ENCODE measurements around the gene B3GAT3. TPM values are rescaled to one million over a fixed set of nuclear protein-coding genes. Genes with fewer than 3 reads are reported as not detected.

The B3GAT3 gene
- 35.5 and 50.5 TPM in 2 replicates for total RNA-seq

DNA sequence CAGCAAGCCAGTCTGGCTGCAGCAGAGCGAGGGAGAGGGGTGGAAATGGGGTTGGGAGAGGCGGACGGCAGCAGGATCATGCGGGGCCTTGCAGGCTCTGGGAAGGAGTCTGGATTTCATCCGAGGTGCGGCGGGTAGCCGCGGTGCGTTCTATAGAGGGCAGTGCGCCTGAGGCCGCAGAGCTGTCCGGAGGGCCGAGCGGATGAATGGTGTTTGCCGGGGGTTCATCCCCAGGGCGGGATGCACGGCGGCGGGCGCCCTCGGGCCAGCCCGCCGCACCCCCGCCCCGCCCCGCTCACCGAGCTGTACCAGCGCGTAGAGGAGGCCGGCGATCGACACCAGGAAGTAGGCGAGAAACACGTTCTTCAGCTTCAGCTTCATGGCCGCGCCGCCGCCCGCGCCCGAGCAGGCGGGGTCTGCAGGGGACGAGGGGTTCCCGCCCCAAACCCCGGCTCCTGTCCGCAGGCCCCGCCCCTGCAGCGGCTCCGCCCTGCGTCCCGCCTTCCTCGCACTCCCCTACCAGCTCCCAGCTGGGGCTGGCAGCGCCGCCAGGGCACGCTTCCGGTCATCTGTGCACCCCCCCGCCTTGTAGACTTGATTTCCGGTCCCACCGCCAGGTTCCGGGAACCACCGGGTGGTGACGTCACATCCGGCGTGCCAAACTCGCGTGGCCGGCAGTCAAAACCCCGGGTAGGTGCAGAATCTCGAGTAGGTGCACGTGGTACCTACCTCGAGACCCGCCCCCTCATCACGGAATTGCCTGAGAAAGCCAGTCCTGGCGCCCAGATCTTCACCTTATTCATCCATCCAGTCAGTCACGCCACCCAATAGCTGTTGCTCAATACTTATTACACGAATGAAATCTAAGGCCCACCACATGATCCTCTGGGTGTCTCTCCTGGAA lies at the start of gene B3GAT3:
Gene B3GAT3 (minus strand): TSS at position 420 of the 904 bp plus-strand sequence. CDS start 39 bp downstream, at position 381.

DNA sequence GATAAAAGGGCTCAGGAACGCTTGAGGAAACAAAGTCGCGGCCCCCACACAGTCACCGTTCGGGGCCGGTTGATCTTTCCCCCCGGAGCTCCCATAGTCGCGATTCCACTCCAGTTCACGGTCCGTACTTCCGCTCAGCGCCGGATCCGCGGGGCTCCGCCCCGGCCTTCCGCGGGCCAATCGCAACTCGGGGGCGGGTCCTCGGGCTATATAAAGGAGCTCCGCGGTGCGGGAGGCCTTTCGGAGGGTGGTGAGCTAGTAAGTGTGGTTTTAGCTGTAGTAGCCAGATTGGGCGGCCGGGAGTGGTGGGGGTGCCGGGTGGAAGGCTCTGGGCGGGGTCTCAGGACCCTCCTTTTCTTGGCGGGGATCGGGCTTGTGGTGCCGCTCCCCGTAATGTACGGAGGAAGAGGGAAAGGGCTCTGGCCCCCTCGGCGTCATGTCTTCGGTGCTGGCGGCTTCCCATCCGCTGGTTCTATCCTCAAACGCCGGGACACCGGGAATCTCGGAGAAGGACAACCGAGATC lies 43.4 kb upstream of the B3GAT3 start, which contains the start of the genes C11orf98 and CSKMT:
Gene C11orf98 (minus strand): TSS at position 136 of the 524 bp plus-strand sequence. CDS start 41 bp downstream, at position 95.
Gene CSKMT (plus strand): TSS at position 238 of the 524 bp plus-strand sequence. CDS start 568 bp downstream, outside the sequence.

DNA sequence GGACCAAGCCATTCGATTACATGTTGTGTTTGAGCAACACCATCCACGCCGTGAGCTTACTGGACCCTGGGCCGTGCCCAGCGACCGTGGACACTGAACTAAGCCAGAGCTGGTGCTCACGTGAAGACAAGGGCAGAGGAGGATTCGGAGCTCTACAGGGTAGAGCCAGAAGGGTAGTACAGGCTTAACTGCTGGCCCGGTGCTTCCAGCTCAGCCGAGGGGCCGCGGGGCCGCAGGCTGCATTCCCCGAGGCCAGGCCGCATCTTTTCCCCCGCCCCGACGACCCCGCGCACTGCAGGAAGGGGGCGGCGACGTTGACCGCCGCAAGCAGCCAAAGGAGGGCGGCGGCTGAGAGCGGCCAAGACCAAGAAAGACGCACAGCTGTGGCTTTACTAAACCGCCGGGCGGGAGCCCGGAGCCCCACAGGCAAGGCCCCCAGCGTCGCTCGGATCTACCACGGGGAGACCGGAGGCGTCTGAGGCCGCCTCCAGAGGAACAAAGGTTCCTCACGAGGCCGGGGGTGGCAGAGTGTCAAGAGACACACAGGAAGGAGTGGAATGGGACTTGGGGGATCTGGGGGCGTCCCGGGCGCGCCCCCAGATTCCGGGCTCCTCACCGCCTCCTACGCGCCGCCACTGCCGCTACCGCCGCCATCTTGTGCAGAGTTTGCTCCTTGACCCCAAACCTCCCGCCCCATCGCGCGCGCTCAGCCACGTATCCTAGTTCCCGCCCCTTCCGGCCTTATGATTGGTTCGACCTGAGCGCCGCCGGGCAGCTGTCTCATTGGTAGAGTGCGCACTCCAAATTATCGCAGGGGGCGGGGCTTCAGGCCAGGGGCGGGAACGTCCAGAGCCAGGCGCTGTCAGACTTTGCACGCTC lies 24.4 kb upstream of the B3GAT3 start, which contains the start of gene GANAB:
Gene GANAB (minus strand): TSS at position 668 of the 879 bp plus-strand sequence. CDS start 14 bp downstream, at position 654.

DNA sequence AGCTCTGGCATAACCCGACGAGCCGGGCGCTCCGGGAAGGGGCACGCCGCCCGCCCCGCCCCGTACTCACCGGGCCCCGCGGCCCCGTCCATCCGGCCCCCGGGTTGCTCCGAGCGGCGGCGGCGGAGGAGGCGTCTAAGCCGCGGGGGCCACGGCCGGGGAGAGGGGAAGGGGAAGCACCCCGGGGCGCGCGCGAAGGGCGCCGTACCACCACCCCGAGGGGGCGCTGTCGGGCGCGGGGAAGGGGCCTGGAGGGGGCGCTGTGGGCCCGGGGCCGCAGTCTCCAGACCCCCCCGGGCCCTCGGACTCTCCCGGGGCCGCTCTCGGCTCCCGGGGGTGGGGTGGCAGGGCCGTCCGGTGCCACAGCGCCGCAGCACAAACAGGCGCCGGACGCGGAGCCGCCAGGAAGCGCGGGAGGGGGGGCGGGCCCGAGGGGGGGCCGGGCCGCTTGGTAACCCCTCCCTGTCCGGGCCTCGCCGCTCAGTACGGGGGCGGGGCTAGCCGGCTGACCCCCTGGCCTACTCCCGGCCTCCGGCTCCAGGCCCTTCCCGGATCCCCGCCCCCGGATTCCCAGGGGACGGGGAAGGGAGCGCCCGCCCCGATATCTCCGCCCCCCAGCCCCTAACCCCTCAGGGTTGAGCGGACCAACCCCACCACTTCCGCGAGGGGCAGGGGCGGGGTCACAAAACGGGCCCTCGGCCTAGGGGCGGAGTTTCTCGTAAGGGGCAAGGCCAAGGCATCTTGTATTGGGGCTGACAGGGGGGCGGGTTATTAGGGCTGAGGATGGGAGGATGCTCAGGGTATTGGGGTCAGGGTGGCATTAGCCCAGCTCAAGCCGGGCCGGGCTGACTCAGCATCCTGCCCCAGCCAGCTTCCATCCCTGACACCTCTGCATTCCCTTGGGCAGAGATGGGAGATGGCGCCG lies 9.2 kb downstream of the B3GAT3 start, which contains the start of the genes EML3 and ROM1:
Gene EML3 (minus strand): TSS at position 410 of the 925 bp plus-strand sequence. CDS start 318 bp downstream, at position 92.
Gene ROM1 (plus strand): TSS at position 892 of the 925 bp plus-strand sequence. CDS start 25 bp downstream, at position 917.

DNA sequence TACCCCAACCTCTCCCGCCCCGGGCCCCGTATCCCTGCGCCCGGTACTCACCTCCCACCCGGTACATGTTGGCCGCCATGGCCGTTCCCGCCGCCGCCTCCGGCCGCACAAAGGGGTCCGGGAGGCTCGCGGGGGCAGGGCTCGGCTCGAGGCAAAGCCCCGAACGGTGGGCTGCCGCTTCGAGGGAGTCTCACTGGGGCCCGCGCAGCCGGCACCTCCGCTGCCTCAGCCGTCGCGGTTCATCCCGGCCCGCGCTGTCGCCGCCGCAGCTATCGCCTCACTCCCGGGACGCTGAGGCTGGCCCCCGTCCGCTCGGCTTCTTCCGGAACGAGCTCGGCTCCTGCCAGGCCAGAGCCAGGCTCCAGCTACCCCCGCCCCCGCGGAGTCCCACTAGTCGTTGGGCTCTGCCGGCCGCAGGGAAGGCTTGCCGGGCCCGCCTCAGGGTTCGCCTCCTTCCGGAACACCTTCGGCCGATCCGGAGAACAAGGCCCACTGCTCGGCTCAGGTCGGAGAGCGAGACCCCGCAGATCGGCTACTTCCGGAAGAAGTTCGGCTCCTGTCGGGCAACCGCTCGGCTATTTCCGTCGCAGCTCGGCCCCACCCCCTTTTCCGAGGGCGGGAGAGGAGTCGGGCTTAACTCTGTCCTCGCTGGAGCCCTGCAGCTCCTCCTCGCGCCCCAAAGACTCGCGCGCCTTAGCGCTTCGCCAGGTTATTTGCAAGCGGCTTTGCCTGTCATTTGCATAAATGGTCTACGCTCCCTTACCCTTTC lies 20.2 kb downstream of the B3GAT3 start, which contains the start of gene MTA2:
Gene MTA2 (minus strand): TSS at position 494 of the 769 bp plus-strand sequence. CDS start 415 bp downstream, at position 79.

DNA sequence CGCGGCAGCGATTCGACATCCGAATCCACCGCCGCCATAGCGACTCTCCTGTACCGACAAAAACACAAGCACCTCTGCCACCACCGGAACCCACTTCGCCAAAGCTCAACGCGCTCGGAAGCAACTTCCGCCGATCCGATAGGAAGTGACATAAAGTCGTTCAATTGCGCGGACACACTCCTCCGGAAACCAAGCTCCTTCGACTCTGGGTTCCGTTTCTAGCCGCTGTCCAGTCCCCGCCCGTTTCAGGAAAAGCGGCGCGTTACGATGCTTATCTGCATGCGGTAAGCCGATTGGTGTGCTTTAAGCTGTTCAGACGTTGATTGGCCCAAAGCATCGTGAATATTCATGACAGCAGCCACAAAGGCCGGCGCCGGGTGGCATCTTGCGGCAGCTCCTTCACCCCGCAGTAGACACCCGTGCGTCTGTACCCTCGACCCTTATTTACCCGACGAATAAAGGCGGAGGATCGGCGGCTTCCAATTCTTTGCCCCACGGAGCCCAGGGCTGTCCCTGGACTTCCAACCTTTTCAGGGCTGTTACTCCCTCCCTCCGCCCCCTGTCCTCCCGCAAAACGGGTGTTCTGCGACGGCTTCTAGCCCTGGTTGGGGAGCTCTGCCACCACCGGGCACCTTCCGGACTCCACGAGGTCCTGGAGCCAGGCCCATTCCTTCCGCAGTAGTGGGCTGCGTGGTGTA lies 30.2 kb downstream of the B3GAT3 start, which contains the start of gene TUT1:
Gene TUT1 (minus strand): TSS at position 76 of the 698 bp plus-strand sequence. CDS start 38 bp downstream, at position 38.

DNA sequence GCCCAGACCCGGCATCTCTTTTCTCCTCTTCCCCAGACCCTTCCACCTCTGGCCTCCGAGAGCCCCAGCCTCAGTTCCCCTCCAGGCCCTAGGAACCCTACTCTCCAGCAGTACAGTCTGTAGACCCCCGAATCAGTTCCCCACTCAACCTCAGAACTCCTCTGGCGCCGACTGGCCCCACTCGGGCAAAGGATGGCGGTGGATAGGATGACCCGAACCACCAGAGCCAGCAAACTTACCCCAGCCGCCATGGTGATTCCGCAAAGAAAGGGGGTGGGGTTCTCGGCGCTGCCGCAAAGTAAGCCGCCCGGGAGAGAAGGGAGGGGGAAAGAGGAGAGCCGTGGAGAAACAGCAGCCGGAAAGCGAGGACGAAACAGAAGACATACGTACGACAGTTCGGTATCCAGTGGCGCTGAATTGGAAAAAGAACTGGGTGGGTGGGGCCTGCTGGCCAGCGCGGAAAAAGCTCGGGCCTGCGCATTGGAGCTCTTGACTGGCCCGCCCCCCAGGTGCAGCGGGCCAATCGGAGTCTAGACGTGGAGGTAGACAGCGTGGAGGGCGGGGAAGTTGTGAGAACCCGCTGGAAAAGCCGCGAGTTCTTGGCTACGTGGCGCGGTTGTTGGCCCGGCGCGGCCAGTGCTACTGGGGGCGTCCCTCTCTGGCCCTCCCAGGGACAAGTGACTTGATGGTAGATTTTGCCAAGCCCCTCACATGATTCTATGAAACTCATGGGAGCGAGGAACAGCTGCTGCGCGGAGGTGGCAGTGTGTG lies 48.0 kb downstream of the B3GAT3 start, which contains the start of gene EEF1G:
Gene EEF1G (minus strand): TSS at position 300 of the 771 bp plus-strand sequence. CDS start 49 bp downstream, at position 251.

Other genes starting within 250 kb of the B3GAT3 start
- not detected in 2 replicates for gene SCGB1A1, start 203.0 kb downstream of the B3GAT3 start, total RNA-seq
- gene AHNAK, start 75.2 kb downstream of the B3GAT3 start, total RNA-seq = 358 and 476 TPM in 2 replicates
- gene EEF1G, start 48.1 kb downstream of the B3GAT3 start, total RNA-seq = 2,284 and 3,184 TPM in 2 replicates
- gene TUT1, start 30.5 kb downstream of the B3GAT3 start, total RNA-seq = 5.0 and 7.9 TPM in 2 replicates
- 59.9 and 63.9 TPM in 2 replicates for gene MTA2, start 20.1 kb downstream of the B3GAT3 start, total RNA-seq
- gene EML3, start 9.2 kb downstream of the B3GAT3 start, total RNA-seq = 36.8 and 40.0 TPM in 2 replicates
- gene ROM1, start 8.7 kb downstream of the B3GAT3 start, total RNA-seq = 21.1 and 28.0 TPM in 2 replicates
- 226 and 265 TPM in 2 replicates for gene GANAB, start 24.6 kb upstream of the B3GAT3 start, total RNA-seq
- 19.7 and 23.8 TPM in 2 replicates for gene INTS5, start 31.3 kb upstream of the B3GAT3 start, total RNA-seq
- 24.9 and 34.9 TPM in 2 replicates for gene C11orf98, start 43.2 kb upstream of the B3GAT3 start, total RNA-seq
- 4.9 and 11.0 TPM in 2 replicates for gene CSKMT, start 43.3 kb upstream of the B3GAT3 start, total RNA-seq
- gene UQCC3, start 49.7 kb upstream of the B3GAT3 start, total RNA-seq = 10.3 and 11.5 TPM in 2 replicates
- gene LBHD1, start 50.3 kb upstream of the B3GAT3 start, total RNA-seq = 2.6 and 4.5 TPM in 2 replicates
- 103 and 276 TPM in 2 replicates for gene UBXN1, start 57.1 kb upstream of the B3GAT3 start, total RNA-seq
- 5.3 and 18.2 TPM in 2 replicates for gene LRRN4CL, start 67.5 kb upstream of the B3GAT3 start, total RNA-seq
- gene BSCL2, start 85.4 kb upstream of the B3GAT3 start, total RNA-seq = 35.5 and 69.3 TPM in 2 replicates
- gene GNG3, start 85.7 kb upstream of the B3GAT3 start, total RNA-seq = not detected in 2 replicates
- 7.5 and 10.1 TPM in 2 replicates for gene HNRNPUL2, start 105.5 kb upstream of the B3GAT3 start, total RNA-seq
- 33.3 and 34.9 TPM in 2 replicates for gene TTC9C, start 106.5 kb upstream of the B3GAT3 start, total RNA-seq
- gene ZBTB3, start 132.2 kb upstream of the B3GAT3 start, total RNA-seq = 6.1 and 8.3 TPM in 2 replicates
- gene POLR2G, start 139.6 kb upstream of the B3GAT3 start, total RNA-seq = 77.4 and 86.6 TPM in 2 replicates
- gene TAF6L, start 149.4 kb upstream of the B3GAT3 start, total RNA-seq = 13.7 and 17.6 TPM in 2 replicates
- gene TMEM179B, start 165.4 kb upstream of the B3GAT3 start, total RNA-seq = 75.6 and 85.9 TPM in 2 replicates
- 31.0 and 34.3 TPM in 2 replicates for gene TMEM223, start 170.0 kb upstream of the B3GAT3 start, total RNA-seq
- 26.2 and 38.2 TPM in 2 replicates for gene NXF1, start 183.5 kb upstream of the B3GAT3 start, total RNA-seq
- gene STX5, start 210.1 kb upstream of the B3GAT3 start, total RNA-seq = 30.7 and 35.2 TPM in 2 replicates
- not detected in 2 replicates for gene TEX54, start 210.9 kb upstream of the B3GAT3 start, total RNA-seq
- 40.7 and 56.0 TPM in 2 replicates for gene WDR74, start 217.6 kb upstream of the B3GAT3 start, total RNA-seq